HT1080 (cell line): ENCODE data around the gene COL24A1. TPM values are rescaled to one million over a fixed set of nuclear protein-coding genes. Genes with fewer than 3 reads are reported as not detected.
"Not testable (repeated sequence)": the region's sequence is repeated elsewhere in the genome, so short reads cannot be mapped to it uniquely, and the experiment has no call there.

ENCODE experiments used
- DNase-seq: peaks from one replicate; pipeline ENCODE4 v3.0.0-alpha.2; 2015; ENCODE audit warnings: low read depth
- total RNA-seq: library from RNA; depleted of rRNA; stranded (reverse); fragments of >200 nt; shearing (Covaris generic); gene quantifications from 2 replicates; pipeline ENCODE4 v1.2.3, GENCODE V29; 2014

COL24A1 gene
- total RNA-seq, 1 experiment from 2014 or later: not detected

- DNase-seq: no peak
Observed at GRCh38 chr1:85822696-85823095, 333.9 kb downstream of the COL24A1 start.

GRCh38 chr1:85818371-85818770 lies 338.2 kb downstream of the COL24A1 start:
- no peak for DNase-seq

- DNase-seq: no peak
Observed at GRCh38 chr1:85816606-85817005, 340.0 kb downstream of the COL24A1 start.

GRCh38 chr1:85815906-85816305 lies 340.7 kb downstream of the COL24A1 start:
- no peak for DNase-seq

GRCh38 chr1:85806236-85806965 lies 350.2 kb downstream of the COL24A1 start:
- no peak for DNase-seq

- DNase-seq: peak; percentile 31
Observed at GRCh38 chr1:85801520-85801919, 355.1 kb downstream of the COL24A1 start.

- no peak for DNase-seq
Observed at GRCh38 chr1:85799737-85800136, 356.8 kb downstream of the COL24A1 start.

GRCh38 chr1:85798419-85798818 lies 358.2 kb downstream of the COL24A1 start:
- DNase-seq: no peak

- DNase-seq: not testable (repeated sequence)
Observed at GRCh38 chr1:85777021-85777420, 379.6 kb downstream of the COL24A1 start.

- DNase-seq: no peak
Observed at GRCh38 chr1:85762804-85763203, 393.8 kb downstream of the COL24A1 start.

GRCh38 chr1:85756864-85757263 lies 399.7 kb downstream of the COL24A1 start:
- no peak for DNase-seq

GRCh38 chr1:85748120-85748519 lies 408.5 kb downstream of the COL24A1 start:
- no peak for DNase-seq

- no peak for DNase-seq
Observed at GRCh38 chr1:85746777-85747176, 409.8 kb downstream of the COL24A1 start.

- DNase-seq: no peak
Observed at GRCh38 chr1:85743814-85744213, 412.8 kb downstream of the COL24A1 start.

GRCh38 chr1:85734931-85735330 lies 421.6 kb downstream of the COL24A1 start:
- no peak for DNase-seq

- DNase-seq: no peak
Observed at GRCh38 chr1:85718678-85719340, 437.8 kb downstream of the COL24A1 start.

GRCh38 chr1:85714418-85715114 lies 442.0 kb downstream of the COL24A1 start:
- DNase-seq: not testable (repeated sequence)

GRCh38 chr1:85708829-85709227 lies 447.7 kb downstream of the COL24A1 start:
- DNase-seq: no peak

GRCh38 chr1:85707990-85708828 lies 448.4 kb downstream of the COL24A1 start, which contains the start of gene ZNHIT6:
TSS of gene ZNHIT6 (minus strand) at chr1:85708433. CDS start at chr1:85708284, 149 bp downstream.
- DNase-seq: peak; percentile 99

GRCh38 chr1:85707267-85707989 lies 449.1 kb downstream of the COL24A1 start:
- no peak for DNase-seq

- DNase-seq: no peak
Observed at GRCh38 chr1:85705940-85706339, 450.6 kb downstream of the COL24A1 start.
